ENCODE data around the gene WDFY3.

Gene WDFY3

GRCh38 chr4:84925558-84925957 lies 40.9 kb downstream of the WDFY3 start:
- Histone ChIP-seq H3K27ac (no peak overlapping the region), H3K4me3 (no peak overlapping the region)
- DNase-seq (ENCODE audit: low spot score): no peak
- no peak for TF ChIP-seq CTCF (IDR thresholded peaks at IDR 0.05)

- Histone ChIP-seq H3K27ac (no peak overlapping the region), H3K4me3 (no peak overlapping the region)
- TF ChIP-seq CTCF (IDR thresholded peaks at IDR 0.05): no peak
- DNase-seq (ENCODE audit: low spot score): no peak
Observed at GRCh38 chr4:84924434-84924833, 42.1 kb downstream of the WDFY3 start.

GRCh38 chr4:84920617-84921016 lies 45.9 kb downstream of the WDFY3 start:
- no peak for TF ChIP-seq CTCF (IDR thresholded peaks at IDR 0.05)
- DNase-seq (ENCODE audit: low spot score): no peak
- Histone ChIP-seq H3K4me3 (no peak overlapping the region), H3K27ac (peak overlapping the region in 1 of 2 donors; percentile 17)

- DNase-seq (ENCODE audit: low spot score): no peak
- TF ChIP-seq CTCF (IDR thresholded peaks at IDR 0.05): no peak
- H3K4me3 ChIP-seq: no peak overlapping the region
- H3K27ac ChIP-seq: no peak overlapping the region
Observed at GRCh38 chr4:84917869-84918600, 48.5 kb downstream of the WDFY3 start.

GRCh38 chr4:84917086-84917821 lies 49.2 kb downstream of the WDFY3 start:
- H3K4me3 ChIP-seq: no peak overlapping the region
- DNase-seq (ENCODE audit: low spot score): no peak
- H3K27ac ChIP-seq: no peak overlapping the region
- TF ChIP-seq CTCF (IDR thresholded peaks at IDR 0.05): no peak

GRCh38 chr4:84916227-84916626 lies 50.3 kb downstream of the WDFY3 start:
- peak overlapping the region; percentile 12 for H3K4me3 ChIP-seq
- peak overlapping the region; percentile 8 to 50 for H3K27ac ChIP-seq
- no peak for TF ChIP-seq CTCF (IDR thresholded peaks at IDR 0.05)
- no peak for DNase-seq (ENCODE audit: low spot score)

GRCh38 chr4:84915396-84915780 lies 51.1 kb downstream of the WDFY3 start:
- no peak for DNase-seq (ENCODE audit: low spot score)
- H3K27ac ChIP-seq: peak overlapping the region in 1 of 2 donors; percentile 50
- TF ChIP-seq CTCF (IDR thresholded peaks at IDR 0.05): no peak
- H3K4me3 ChIP-seq: peak overlapping the region; percentile 14

Measured in coronary artery (tissue), 2 donors.